OCI-LY7 (cell line): ENCODE results near the gene GNL1. TPM values are rescaled to one million over a fixed set of nuclear protein-coding genes. Genes with fewer than 3 reads are reported as not detected.
A peak's percentile ranks its signal among the peaks of the same experiment; 100 is the strongest.

Experiments used
- BruUV-seq: library from RNA; stranded (reverse); fragments of 400-500 nt; replicated peaks from 2 replicates; lab custom pipeline; 2021; lab: Mats Ljungman, UMichigan
- CTCF ChIA-PET: fragments of 300-600 bp; sonication (Branson Sonifier 250); formaldehyde crosslinking; loops from one replicate; lab custom pipeline; 2022; ENCODE audit warnings: antibody characterized with exemption; ENCODE audit not compliant: unreplicated experiment; lab: Charles Lee
- POLR2A ChIA-PET: fragments of 300-600 bp; sonication (Branson Sonifier 250); formaldehyde crosslinking; loops from one replicate; lab custom pipeline; 2022; ENCODE audit warnings: antibody characterized with exemption; lab: Charles Lee
- DNase-seq: peaks from one replicate; pipeline ENCODE4 v3.0.0-alpha.2; 2015; ENCODE audit warnings: low spot score
- H2AFZ ChIP-seq: fragments of 200-600 bp; sonication (generic), shearing (Covaris generic); 2 replicates; pipeline ENCODE4 v1.6.1; 2014; ENCODE audit warnings: mild to moderate bottlenecking, antibody characterized with exemption, low read length, moderate library complexity
- H3K27ac ChIP-seq: fragments of 200-600 bp; sonication (generic); 2 replicates; pipeline ENCODE4 v1.5.1; 2014; ENCODE audit warnings: mixed run types, low read depth, mild to moderate bottlenecking, moderate library complexity, low read length, inconsistent platforms; ENCODE audit not compliant: poor library complexity, severe bottlenecking
- H3K36me3 ChIP-seq: fragments of 200-600 bp; sonication (generic); 2 replicates; pipeline ENCODE4 v1.6.1; 2014; ENCODE audit warnings: mild to moderate bottlenecking, antibody characterized with exemption, low read length, moderate library complexity, mixed read lengths; ENCODE audit not compliant: insufficient read depth
- H3K4me1 ChIP-seq: fragments of 200-600 bp; sonication (generic); 2 replicates; pipeline ENCODE4 v1.5.1; 2014; ENCODE audit warnings: mild to moderate bottlenecking, low read length; ENCODE audit not compliant: insufficient read depth, poor library complexity, severe bottlenecking
- H3K4me2 ChIP-seq: fragments of 200-600 bp; sonication (generic); 2 replicates; pipeline ENCODE4 v1.6.1; 2014; ENCODE audit warnings: mild to moderate bottlenecking, low read length
- H3K4me3 ChIP-seq: fragments of 200-600 bp; sonication (generic); 2 replicates; pipeline ENCODE4 v1.5.1; 2014; ENCODE audit warnings: mild to moderate bottlenecking, low read depth, low read length; ENCODE audit not compliant: poor library complexity, severe bottlenecking
- H3K79me2 ChIP-seq: fragments of 200-600 bp; sonication (generic); 2 replicates; pipeline ENCODE4 v1.6.1; 2016; ENCODE audit warnings: low read depth, mild to moderate bottlenecking, low read length, moderate library complexity, mixed read lengths; ENCODE audit not compliant: insufficient read depth
- H3K9me2 ChIP-seq: fragments of 200-600 bp; sonication (generic); 2 replicates; pipeline ENCODE4 v1.6.1; 2016; ENCODE audit warnings: mild to moderate bottlenecking, low read length, mixed read lengths; ENCODE audit not compliant: insufficient read depth
- H3K9me3 ChIP-seq: fragments of 200-600 bp; sonication (generic); 2 replicates; pipeline ENCODE4 v1.6.1; 2014; ENCODE audit warnings: mild to moderate bottlenecking, mixed run types, low read length, mixed read lengths
- H4K20me1 ChIP-seq: fragments of 200-600 bp; sonication (generic); 2 replicates; pipeline ENCODE4 v1.6.1; 2014; ENCODE audit warnings: mild to moderate bottlenecking, antibody characterized with exemption, low read length, moderate library complexity, mixed read lengths; ENCODE audit not compliant: insufficient read depth
- EZH2phosphoT487 ChIP-seq: fragments of 200-600 bp; sonication (generic); IDR thresholded peaks from 2 replicates; pipeline ENCODE4 v1.6.1; 2018; ENCODE audit warnings: low read depth, borderline replicate concordance, mild to moderate bottlenecking, mixed run types, antibody characterized with exemption, low read length, moderate library complexity, mixed read lengths
- intact Hi-C: fragments of 100-400 bp; cut with micrococcal nuclease; formaldehyde crosslinking; loops from one replicate; pipeline ENCODE4 v1.10.0; 2022; ENCODE audit not compliant: unreplicated experiment
- microRNA-seq: library from miRNA; unstranded; fragments of <30 nt; microRNA quantifications from one replicate; pipeline ENCODE4 v1.2.0, GENCODE V29; 2022; ENCODE audit warnings: borderline replicate concordance
- small RNA-seq: library from RNA; depleted of rRNA; stranded (forward); fragments of <200 nt; gene quantifications from one replicate; pipeline ENCODE3, GENCODE V24; 2014
- total RNA-seq, 2 experiments: library from RNA; depleted of rRNA in 1 of 2; stranded (reverse); fragments of >200 nt in 1 of 2; shearing (Covaris generic) in 1 of 2; gene quantifications; 2 replicates each; pipeline ENCODE4 v1.2.3, GENCODE V29; 2014 to 2022
- TF ChIP-seq, protein P1 (sequence below): fragments of 200-600 bp; sonication (generic); conservative IDR thresholded peaks from 2 replicates; pipeline ENCODE4 v1.5.1; 2014; ENCODE audit warnings: mild to moderate bottlenecking, antibody characterized with exemption, low read length, moderate library complexity, mixed read lengths

Gene GNL1
- total RNA-seq, 2 experiments from 2014 or later = 66.4 to 114 TPM

DNA sequence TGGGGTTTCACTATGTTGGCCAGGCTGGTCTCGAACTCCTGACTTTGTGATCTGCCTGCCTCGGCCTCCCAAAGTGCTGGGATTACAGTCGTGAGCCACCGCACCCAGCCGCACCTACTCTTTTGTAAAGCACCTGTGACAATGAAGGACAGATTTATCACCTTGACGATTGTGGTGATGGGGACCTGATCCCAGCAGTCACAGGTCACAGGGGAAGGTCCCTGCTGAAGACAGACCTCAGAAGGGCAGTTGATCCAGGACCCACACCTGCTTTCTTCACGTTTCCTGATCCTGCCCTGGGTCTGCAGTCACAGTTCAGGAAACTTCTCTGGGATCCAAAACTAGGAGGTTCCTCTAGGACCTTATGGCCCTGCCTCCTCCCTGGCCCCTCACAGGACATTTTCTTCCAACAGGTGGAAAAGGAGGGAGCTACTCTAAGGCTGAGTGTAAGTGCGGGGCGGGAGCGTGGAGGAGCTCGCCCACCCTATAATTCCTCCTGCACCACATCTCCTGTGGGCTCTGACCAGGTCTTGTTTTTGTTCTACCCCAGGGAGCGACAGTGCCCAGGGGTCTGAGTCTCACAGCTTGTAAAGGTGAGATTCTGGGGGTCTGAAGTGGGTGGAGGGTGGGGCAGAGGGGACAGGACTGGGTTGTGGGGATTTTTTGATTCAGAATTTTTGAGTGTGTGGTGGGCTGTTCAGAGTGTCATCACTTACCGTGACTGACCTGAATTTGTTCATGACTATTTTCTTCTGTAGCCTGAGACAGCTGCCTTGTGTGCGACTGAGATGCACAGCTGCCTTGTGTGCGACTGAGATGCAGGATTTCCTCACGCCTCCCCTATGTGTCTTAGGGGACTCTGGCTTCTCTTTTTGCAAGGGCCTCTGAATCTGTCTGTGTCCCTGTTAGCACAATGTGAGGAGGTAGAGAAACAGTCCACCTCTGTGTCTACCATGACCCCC is 64.0 kb downstream of the GNL1 start:
- H2AFZ ChIP-seq = no peak overlapping the region
- intact Hi-C loops = no loop called here
- H3K4me1 ChIP-seq = peaks cover 16% of the 10 kb centered on the region
- peaks cover 8% of the 10 kb centered on the region; the same call in 1 of the 2 replicates for H4K20me1 ChIP-seq
- no peak overlapping the region for H3K27ac ChIP-seq
- no peaks in the 10 kb centered on the region for H3K9me2 ChIP-seq
- peaks cover 14% of the 10 kb centered on the region for H3K79me2 ChIP-seq
- ChIA-PET CTCF (no interaction called here), POLR2A (interaction anchor here (0.6 to 1.5 kb wide), 5 partner anchors 9 to 177 kb away, joined by 3 to 6 read pairs (median 3); no protein-coding TSS in a partner anchor)
- no peak overlapping the region for H3K4me3 ChIP-seq
- no peak for DNase-seq
- BruUV-seq = no TSS peak
- no peak overlapping the region for H3K4me2 ChIP-seq
- no peaks in the 10 kb centered on the region for H3K9me3 ChIP-seq
- no peak for TF ChIP-seq EZH2phosphoT487
- TF ChIP-seq, protein P1, sequence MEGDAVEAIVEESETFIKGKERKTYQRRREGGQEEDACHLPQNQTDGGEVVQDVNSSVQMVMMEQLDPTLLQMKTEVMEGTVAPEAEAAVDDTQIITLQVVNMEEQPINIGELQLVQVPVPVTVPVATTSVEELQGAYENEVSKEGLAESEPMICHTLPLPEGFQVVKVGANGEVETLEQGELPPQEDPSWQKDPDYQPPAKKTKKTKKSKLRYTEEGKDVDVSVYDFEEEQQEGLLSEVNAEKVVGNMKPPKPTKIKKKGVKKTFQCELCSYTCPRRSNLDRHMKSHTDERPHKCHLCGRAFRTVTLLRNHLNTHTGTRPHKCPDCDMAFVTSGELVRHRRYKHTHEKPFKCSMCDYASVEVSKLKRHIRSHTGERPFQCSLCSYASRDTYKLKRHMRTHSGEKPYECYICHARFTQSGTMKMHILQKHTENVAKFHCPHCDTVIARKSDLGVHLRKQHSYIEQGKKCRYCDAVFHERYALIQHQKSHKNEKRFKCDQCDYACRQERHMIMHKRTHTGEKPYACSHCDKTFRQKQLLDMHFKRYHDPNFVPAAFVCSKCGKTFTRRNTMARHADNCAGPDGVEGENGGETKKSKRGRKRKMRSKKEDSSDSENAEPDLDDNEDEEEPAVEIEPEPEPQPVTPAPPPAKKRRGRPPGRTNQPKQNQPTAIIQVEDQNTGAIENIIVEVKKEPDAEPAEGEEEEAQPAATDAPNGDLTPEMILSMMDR = no peak
- H3K36me3 ChIP-seq = peaks cover 29% of the 10 kb centered on the region

Small RNAs within 50 kb of the gene (microRNA-seq; reads per million reads assigned to microRNA genes)
- 121 reads per million, percentile 59 among the genes with 10 or more reads in this experiment for gene MIR877

Small RNAs within 50 kb of the gene (small RNA-seq; reads per million reads assigned to genes)
- 0.26 reads per million for gene MIR877

Other genes starting within 250 kb of the GNL1 start
- 10.9 and 11.4 TPM in 2 replicates for gene TRIM39, start 229.6 kb downstream of the GNL1 start, total RNA-seq (2014; rRNA removed; shearing (Covaris generic))
- 13.8 and 17.0 TPM in 2 replicates for gene TRIM39, start 229.6 kb downstream of the GNL1 start, total RNA-seq (2022)
- gene RPP21, start 211.3 kb downstream of the GNL1 start, total RNA-seq (2014; rRNA removed; shearing (Covaris generic)) = 77.3 and 88.1 TPM in 2 replicates
- gene RPP21, start 211.3 kb downstream of the GNL1 start, total RNA-seq (2022) = 50.4 and 51.4 TPM in 2 replicates
- gene HLA-E, start 67.0 kb downstream of the GNL1 start, total RNA-seq (2014; rRNA removed; shearing (Covaris generic)) = 131 and 156 TPM in 2 replicates
- 123 and 151 TPM in 2 replicates for gene HLA-E, start 67.0 kb downstream of the GNL1 start, total RNA-seq (2022)
- 16.7 and 25.2 TPM in 2 replicates for gene PRR3, start 806 bp upstream of the GNL1 start, total RNA-seq (2014; rRNA removed; shearing (Covaris generic))
- gene PRR3, start 806 bp upstream of the GNL1 start, total RNA-seq (2022) = 34.9 and 36.3 TPM in 2 replicates
- 53.0 and 126 TPM in 2 replicates for gene ABCF1, start 15.0 kb upstream of the GNL1 start, total RNA-seq (2014; rRNA removed; shearing (Covaris generic))
- 83.1 and 86.7 TPM in 2 replicates for gene ABCF1, start 15.0 kb upstream of the GNL1 start, total RNA-seq (2022)
- gene PPP1R10, start 60.8 kb upstream of the GNL1 start, total RNA-seq (2014; rRNA removed; shearing (Covaris generic)) = 103 and 126 TPM in 2 replicates
- 150 and 155 TPM in 2 replicates for gene PPP1R10, start 60.8 kb upstream of the GNL1 start, total RNA-seq (2022)
- gene MRPS18B, start 61.4 kb upstream of the GNL1 start, total RNA-seq (2014; rRNA removed; shearing (Covaris generic)) = 44.2 and 59.0 TPM in 2 replicates
- 77.3 and 79.6 TPM in 2 replicates for gene MRPS18B, start 61.4 kb upstream of the GNL1 start, total RNA-seq (2022)
- gene ATAT1, start 70.4 kb upstream of the GNL1 start, total RNA-seq (2014; rRNA removed; shearing (Covaris generic)) = 4.7 and 10.4 TPM in 2 replicates
- gene ATAT1, start 70.4 kb upstream of the GNL1 start, total RNA-seq (2022) = 17.8 and 19.6 TPM in 2 replicates
- 9.1 and 14.7 TPM in 2 replicates for gene C6orf136, start 90.6 kb upstream of the GNL1 start, total RNA-seq (2014; rRNA removed; shearing (Covaris generic))
- 26.7 and 29.5 TPM in 2 replicates for gene C6orf136, start 90.6 kb upstream of the GNL1 start, total RNA-seq (2022)
- 27.1 and 30.5 TPM in 2 replicates for gene DHX16, start 116.5 kb upstream of the GNL1 start, total RNA-seq (2014; rRNA removed; shearing (Covaris generic))
- gene DHX16, start 116.5 kb upstream of the GNL1 start, total RNA-seq (2022) = 32.1 and 37.5 TPM in 2 replicates
- 65.2 and 66.9 TPM in 2 replicates for gene PPP1R18, start 130.2 kb upstream of the GNL1 start, total RNA-seq (2014; rRNA removed; shearing (Covaris generic))
- gene PPP1R18, start 130.2 kb upstream of the GNL1 start, total RNA-seq (2022) = 106 and 109 TPM in 2 replicates
- gene NRM, start 134.5 kb upstream of the GNL1 start, total RNA-seq (2014; rRNA removed; shearing (Covaris generic)) = 13.6 and 18.6 TPM in 2 replicates
- gene NRM, start 134.5 kb upstream of the GNL1 start, total RNA-seq (2022) = 36.7 and 44.0 TPM in 2 replicates
- 35.0 and 41.6 TPM in 2 replicates for gene MDC1, start 160.8 kb upstream of the GNL1 start, total RNA-seq (2014; rRNA removed; shearing (Covaris generic))
- gene MDC1, start 160.8 kb upstream of the GNL1 start, total RNA-seq (2022) = 107 and 133 TPM in 2 replicates
- 1,287 and 1,346 TPM in 2 replicates for gene TUBB, start 163.9 kb upstream of the GNL1 start, total RNA-seq (2014; rRNA removed; shearing (Covaris generic))
- 1,244 and 1,350 TPM in 2 replicates for gene TUBB, start 163.9 kb upstream of the GNL1 start, total RNA-seq (2022)
- gene FLOT1, start 186.2 kb upstream of the GNL1 start, total RNA-seq (2014; rRNA removed; shearing (Covaris generic)) = 66.7 and 70.7 TPM in 2 replicates
- gene FLOT1, start 186.2 kb upstream of the GNL1 start, total RNA-seq (2022) = 108 and 117 TPM in 2 replicates
- gene IER3, start 188.1 kb upstream of the GNL1 start, total RNA-seq (2014; rRNA removed; shearing (Covaris generic)) = 0.51 and 2.8 TPM in 2 replicates
- 1.3 and 1.6 TPM in 2 replicates for gene IER3, start 188.1 kb upstream of the GNL1 start, total RNA-seq (2022)